Liver (tissue), 10 donors: Measurements from ENCODE around the gene ATR. TPM values are rescaled to one million over a fixed set of nuclear protein-coding genes. Genes with fewer than 3 reads are reported as not detected.
"Not testable (repeated sequence)": the region's sequence is repeated elsewhere in the genome, so short reads cannot be mapped to it uniquely, and the experiment has no call there.

Experiments
- DNase-seq: peaks from one replicate; pipeline ENCODE4 v3.0.0-alpha.2; 2017; ENCODE audit warnings: low spot score
- H3K27ac ChIP-seq, 2 donors: one replicate each; pipeline ENCODE4 v1.7.0; 2013; ENCODE audit warnings: inconsistent platforms in 2 of 2, low read length in 2 of 2, control low read depth in 1 of 2, low read depth in 1 of 2, mild to moderate bottlenecking in 1 of 2
- H3K27me3 ChIP-seq, 4 donors: one replicate each; pipeline versions ENCODE4 v1.6.1 to v1.7.0; 2013; ENCODE audit warnings: low read length in 3 of 4, inconsistent platforms in 1 of 4, mild to moderate bottlenecking in 1 of 4, moderate library complexity in 1 of 4; ENCODE audit not compliant: control insufficient read depth in 4 of 4, insufficient read depth in 4 of 4
- H3K36me3 ChIP-seq, 4 donors: one replicate each; pipeline versions ENCODE4 v1.6.1 to v1.7.0; 2013; ENCODE audit warnings: low read length in 3 of 4, mild to moderate bottlenecking in 3 of 4, low read depth in 1 of 4, moderate library complexity in 1 of 4; ENCODE audit not compliant: control insufficient read depth in 4 of 4, insufficient read depth in 3 of 4
- H3K4me1 ChIP-seq, 4 donors: one replicate each; pipeline versions ENCODE4 v1.6.1 to v1.7.0; 2013; ENCODE audit warnings: low read length in 3 of 4, mild to moderate bottlenecking in 3 of 4, moderate library complexity in 1 of 4; ENCODE audit not compliant: control insufficient read depth in 4 of 4, insufficient read depth in 4 of 4
- H3K4me3 ChIP-seq, 3 donors: one replicate each; pipeline versions ENCODE4 v1.6.1 to v1.7.0; 2013; ENCODE audit warnings: low read length in 3 of 3, control low read depth in 1 of 3, low read depth in 1 of 3, mild to moderate bottlenecking in 1 of 3
- H3K9ac ChIP-seq, 2 donors: one replicate each; pipeline ENCODE4 v1.7.0; 2013; ENCODE audit warnings: low read length in 2 of 2, mild to moderate bottlenecking in 2 of 2, moderate library complexity in 2 of 2, control low read depth in 1 of 2, low read depth in 1 of 2
- H3K9me3 ChIP-seq, 4 donors: one replicate each; pipeline versions ENCODE4 v1.6.1 to v1.7.0; 2013; ENCODE audit warnings: low read length in 3 of 4; ENCODE audit not compliant: control insufficient read depth in 4 of 4
- FOXA2 ChIP-seq: IDR thresholded peaks from 2 replicates; pipeline ENCODE4 v1.6.1; 2016; ENCODE audit warnings: antibody characterized with exemption
- GABPA ChIP-seq, 2 donors: IDR thresholded peaks in 1 of 2; conservative IDR thresholded peaks in 1 of 2; 2 replicates each; pipeline ENCODE4 v1.6.1; 2016; ENCODE audit warnings: antibody characterized with exemption in 2 of 2, mild to moderate bottlenecking in 1 of 2, moderate library complexity in 1 of 2
- HNF4A ChIP-seq, 2 donors: conservative IDR thresholded peaks; 2 replicates each; pipeline ENCODE4 v1.6.1; 2016; ENCODE audit warnings: antibody characterized with exemption in 2 of 2, mild to moderate bottlenecking in 2 of 2
- HNF4G ChIP-seq: IDR thresholded peaks from 2 replicates; pipeline ENCODE4 v1.6.1; 2016; ENCODE audit warnings: antibody characterized with exemption
- JUND ChIP-seq, 2 donors: IDR thresholded peaks; 2 replicates each; pipeline ENCODE4 v1.6.1; 2016; ENCODE audit warnings: antibody characterized with exemption in 2 of 2
- NR2F2 ChIP-seq: IDR thresholded peaks from 2 replicates; pipeline ENCODE4 v1.6.1; 2016; ENCODE audit warnings: antibody characterized with exemption
- RAD21 ChIP-seq, 2 donors: IDR thresholded peaks; 2 replicates each; pipeline ENCODE4 v1.6.1; 2016; ENCODE audit warnings: antibody characterized with exemption in 2 of 2, mild to moderate bottlenecking in 2 of 2
- RXRA ChIP-seq, 2 donors: IDR thresholded peaks; 2 replicates each; pipeline ENCODE4 v1.6.1; 2017 to 2018; ENCODE audit warnings: antibody characterized with exemption in 2 of 2, mild to moderate bottlenecking in 1 of 2
- SP1 ChIP-seq: IDR thresholded peaks from 2 replicates; pipeline ENCODE4 v1.6.1; 2018; ENCODE audit warnings: antibody characterized with exemption, mild to moderate bottlenecking
- TAF1 ChIP-seq: conservative IDR thresholded peaks from 2 replicates; pipeline ENCODE4 v1.6.1; 2016; ENCODE audit warnings: antibody characterized with exemption, mild to moderate bottlenecking
- YY1 ChIP-seq: IDR thresholded peaks from 2 replicates; pipeline ENCODE4 v1.6.1; 2016; ENCODE audit warnings: antibody characterized with exemption, mild to moderate bottlenecking
- WGBS: extraction: QIAGEN DNeasy Blood & Tissue Kit; methylation state at CpG from one replicate; pipeline ENCODE4 v1.1.7; 2013; 5-methylcytosine and 5-hydroxymethylcytosine counted together
- polyA plus RNA-seq, 2 donors: library from polyadenylated mRNA; stranded (reverse) in 1 of 2; unstranded in 1 of 2; fragments of 200-250 nt in 1 of 2; fragments of >200 nt in 1 of 2; fragmentation: Nextera tagmentation in 1 of 2; extraction: Ambion mirVana in 1 of 2; gene quantifications; one replicate each; pipeline versions ENCODE4 v1.2.1 to v1.2.3, GENCODE V29; 2013 to 2015
- small RNA-seq: library from RNA; depleted of rRNA; stranded (forward); fragments of <200 nt; gene quantifications from one replicate; pipeline ENCODE3, GENCODE V24; 2014
- total RNA-seq, 2 donors: library from RNA; depleted of rRNA; stranded (reverse); fragments of >200 nt; gene quantifications; one replicate each; pipeline ENCODE4 v1.2.3, GENCODE V29; 2014
- TF ChIP-seq, protein P1 (sequence below): IDR thresholded peaks from 2 replicates; pipeline ENCODE4 v1.6.1; 2016; ENCODE audit warnings: antibody characterized with exemption, mild to moderate bottlenecking
- TF ChIP-seq, protein P2 (sequence below): IDR thresholded peaks from 2 replicates; pipeline ENCODE4 v1.6.1; 2016; ENCODE audit warnings: antibody characterized with exemption
- TF ChIP-seq, protein P3 (sequence below): IDR thresholded peaks from 2 replicates; pipeline ENCODE4 v1.6.1; 2016; ENCODE audit warnings: antibody characterized with exemption
- donor health status: healthy.
- donor health status: healthy.
- donor health status: healthy.
- donor health status: healthy.
- donor health status: healthy.

Gene ATR
- total and polyA plus RNA-seq, 4 donors, result 5.0 to 21.5 (median 12.1) TPM

DNA sequence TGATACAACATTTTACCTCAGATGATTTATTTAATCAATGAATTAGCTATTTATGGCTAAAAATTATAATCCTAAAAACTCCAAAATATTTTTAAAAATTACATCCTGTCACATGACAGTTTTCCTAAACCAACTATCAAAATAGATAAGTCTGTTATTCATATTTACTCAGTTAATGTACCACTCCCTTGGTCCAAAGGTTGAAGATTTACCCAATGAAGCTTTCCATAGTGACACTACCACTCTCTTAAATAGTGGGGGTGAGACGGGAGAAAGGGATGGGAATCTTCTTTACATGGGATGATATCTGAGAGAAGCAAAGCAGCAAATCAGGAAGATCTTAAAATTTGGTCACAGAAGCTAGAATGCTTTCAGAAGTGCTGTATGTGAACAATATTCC lies 161.2 kb downstream of the ATR start (continued):
- TF ChIP-seq, protein P1, sequence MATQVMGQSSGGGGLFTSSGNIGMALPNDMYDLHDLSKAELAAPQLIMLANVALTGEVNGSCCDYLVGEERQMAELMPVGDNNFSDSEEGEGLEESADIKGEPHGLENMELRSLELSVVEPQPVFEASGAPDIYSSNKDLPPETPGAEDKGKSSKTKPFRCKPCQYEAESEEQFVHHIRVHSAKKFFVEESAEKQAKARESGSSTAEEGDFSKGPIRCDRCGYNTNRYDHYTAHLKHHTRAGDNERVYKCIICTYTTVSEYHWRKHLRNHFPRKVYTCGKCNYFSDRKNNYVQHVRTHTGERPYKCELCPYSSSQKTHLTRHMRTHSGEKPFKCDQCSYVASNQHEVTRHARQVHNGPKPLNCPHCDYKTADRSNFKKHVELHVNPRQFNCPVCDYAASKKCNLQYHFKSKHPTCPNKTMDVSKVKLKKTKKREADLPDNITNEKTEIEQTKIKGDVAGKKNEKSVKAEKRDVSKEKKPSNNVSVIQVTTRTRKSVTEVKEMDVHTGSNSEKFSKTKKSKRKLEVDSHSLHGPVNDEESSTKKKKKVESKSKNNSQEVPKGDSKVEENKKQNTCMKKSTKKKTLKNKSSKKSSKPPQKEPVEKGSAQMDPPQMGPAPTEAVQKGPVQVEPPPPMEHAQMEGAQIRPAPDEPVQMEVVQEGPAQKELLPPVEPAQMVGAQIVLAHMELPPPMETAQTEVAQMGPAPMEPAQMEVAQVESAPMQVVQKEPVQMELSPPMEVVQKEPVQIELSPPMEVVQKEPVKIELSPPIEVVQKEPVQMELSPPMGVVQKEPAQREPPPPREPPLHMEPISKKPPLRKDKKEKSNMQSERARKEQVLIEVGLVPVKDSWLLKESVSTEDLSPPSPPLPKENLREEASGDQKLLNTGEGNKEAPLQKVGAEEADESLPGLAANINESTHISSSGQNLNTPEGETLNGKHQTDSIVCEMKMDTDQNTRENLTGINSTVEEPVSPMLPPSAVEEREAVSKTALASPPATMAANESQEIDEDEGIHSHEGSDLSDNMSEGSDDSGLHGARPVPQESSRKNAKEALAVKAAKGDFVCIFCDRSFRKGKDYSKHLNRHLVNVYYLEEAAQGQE, result peak; percentile 30
- TF ChIP-seq HNF4A (conservative IDR thresholded peaks at IDR 0.05), result peak; percentile 91 to 93

DNA sequence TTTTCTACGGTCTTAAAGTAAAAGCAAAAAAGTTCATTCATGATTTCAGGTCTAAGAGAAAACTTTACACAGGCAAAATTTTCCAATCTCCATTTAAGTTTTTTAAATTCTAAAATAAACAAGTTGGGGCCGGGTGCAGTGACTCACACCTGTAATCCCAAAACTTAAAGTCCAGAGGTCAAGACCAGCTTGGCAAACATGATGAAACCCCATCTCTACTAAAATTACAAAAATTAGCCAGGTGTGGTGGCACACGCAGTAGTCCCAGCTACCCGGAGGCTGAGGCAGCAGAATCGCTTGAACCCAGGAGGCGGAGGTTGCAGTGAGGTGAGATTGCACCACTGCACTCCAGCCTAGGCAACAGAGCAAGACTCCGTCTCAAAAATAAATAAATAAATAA lies 178.0 kb downstream of the ATR start:
- not testable (repeated sequence) for H3K4me1 ChIP-seq, H3K9me3 ChIP-seq, H3K27me3 ChIP-seq, DNase-seq
- Histone ChIP-seq H3K4me3 (peak overlapping the region; percentile 42 to 69 (median 50)), H3K36me3 (peaks cover 8 to 54% (median 27%) of the 10 kb centered on the region in 4 donors), H3K9ac (peak overlapping the region in 1 of 2 donors; percentile 84), H3K27ac (peak overlapping the region; percentile 62 to 72)
- WGBS, result 39% methylated on average over 7 of the region's 7 CpGs
- peak; percentile 38 for TF ChIP-seq YY1
- TF ChIP-seq FOXA2, result peak; percentile 62
- TF ChIP-seq NR2F2, result peak; percentile 47
- TF ChIP-seq, protein P2, sequence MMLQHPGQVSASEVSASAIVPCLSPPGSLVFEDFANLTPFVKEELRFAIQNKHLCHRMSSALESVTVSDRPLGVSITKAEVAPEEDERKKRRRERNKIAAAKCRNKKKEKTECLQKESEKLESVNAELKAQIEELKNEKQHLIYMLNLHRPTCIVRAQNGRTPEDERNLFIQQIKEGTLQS, result peak; percentile 90
- TF ChIP-seq, protein P3, sequence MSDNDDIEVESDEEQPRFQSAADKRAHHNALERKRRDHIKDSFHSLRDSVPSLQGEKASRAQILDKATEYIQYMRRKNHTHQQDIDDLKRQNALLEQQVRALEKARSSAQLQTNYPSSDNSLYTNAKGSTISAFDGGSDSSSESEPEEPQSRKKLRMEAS, result peak; percentile 37
- TF ChIP-seq RXRA (IDR thresholded peaks at IDR 0.05), result peak; percentile 76 to 81
- TF ChIP-seq SP1, result peak; percentile 54
- TF ChIP-seq TAF1, result peak; percentile 22
- peak; percentile 25 to 28 for TF ChIP-seq RAD21 (IDR thresholded peaks at IDR 0.05)
- TF ChIP-seq JUND (IDR thresholded peaks at IDR 0.05), result peak; percentile 82 to 93
- TF ChIP-seq GABPA (IDR thresholded peaks at IDR 0.05 in 1 of 2, conservative IDR thresholded peaks at IDR 0.05 in 1 of 2), result peak in 1 of 2 donors; percentile 36
- TF ChIP-seq HNF4A (conservative IDR thresholded peaks at IDR 0.05), result peak; percentile 92
- peak; percentile 70 for TF ChIP-seq HNF4G

Small RNA genes lying within 50 kb of the gene (small RNA-seq; reads per million reads assigned to genes)
- gene RNA5SP143 (not detected), gene RNU1-100P (not detected), gene RNU6-1294P (not detected)

Other genes starting within 250 kb of the ATR start
- 10 to 100 TPM; 31.9 to 41.4 TPM for gene XRN1, start 130.7 kb downstream of the ATR start, total RNA-seq
- 10 to 100 TPM in 1 of 2 donors, 1 to 10 TPM in 1; 4.3 to 19.8 TPM for gene XRN1, start 130.7 kb downstream of the ATR start, polyA plus RNA-seq
- gene PLS1, start 17.7 kb upstream of the ATR start, total RNA-seq, result 10 to 100 TPM; 12.2 to 21.9 TPM
- 1 to 10 TPM; 7.2 to 7.9 TPM for gene PLS1, start 17.7 kb upstream of the ATR start, polyA plus RNA-seq
- 1 to 10 TPM; 3.0 to 4.7 TPM for gene TRPC1, start 145.3 kb upstream of the ATR start, total RNA-seq
- gene TRPC1, start 145.3 kb upstream of the ATR start, polyA plus RNA-seq, result under 1 TPM; 0.15 to 0.25 TPM